ENCODE results near the gene MYOC.
"Not testable (repeated sequence)": the region's sequence is repeated elsewhere in the genome, so short reads cannot be mapped to it uniquely, and the experiment has no call there.

MYOC gene

DNA sequence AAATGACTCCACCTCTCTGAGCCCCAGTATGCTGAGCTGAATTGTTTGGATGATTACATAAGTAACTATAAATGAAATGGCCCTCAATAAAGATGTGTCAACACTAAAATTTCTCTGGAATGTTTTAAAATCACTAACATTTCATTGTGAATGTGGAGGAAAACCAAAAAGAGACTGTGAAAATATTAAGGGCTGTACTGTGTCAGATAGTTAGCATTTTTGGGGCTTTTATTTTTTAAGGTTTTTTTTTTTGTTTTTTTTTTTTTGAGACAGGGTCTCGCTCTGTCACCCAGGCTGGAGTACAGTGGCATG lies 6.3 kb downstream of the MYOC start:
- no peak for DNase-seq

GRCh38 chr1:171645553-171646248 lies 6.8 kb downstream of the MYOC start:
- no peak for DNase-seq

GRCh38 chr1:171644805-171645483 lies 7.5 kb downstream of the MYOC start:
- DNase-seq, result peak; percentile 24

DNA sequence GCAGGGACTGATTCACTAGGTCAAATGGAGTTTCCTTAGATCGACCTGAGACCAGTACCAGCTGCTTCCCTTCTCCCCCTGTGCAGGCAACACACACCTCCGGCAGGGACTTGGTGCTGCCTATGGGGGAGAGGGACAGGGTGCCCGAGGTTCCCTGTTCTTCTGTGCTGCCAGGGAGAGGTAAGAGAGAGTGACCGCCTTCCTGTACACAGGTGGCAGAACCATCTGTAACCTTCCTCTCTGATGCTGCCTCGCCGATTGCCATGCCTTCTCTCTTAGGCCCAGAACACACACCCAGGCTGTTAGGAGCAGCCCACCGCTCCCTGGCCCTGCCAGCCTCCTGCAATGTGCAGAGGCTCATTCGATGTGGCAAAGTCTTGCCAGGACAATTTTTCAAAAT lies 9.3 kb downstream of the MYOC start:
- DNase-seq, result no peak

DNA sequence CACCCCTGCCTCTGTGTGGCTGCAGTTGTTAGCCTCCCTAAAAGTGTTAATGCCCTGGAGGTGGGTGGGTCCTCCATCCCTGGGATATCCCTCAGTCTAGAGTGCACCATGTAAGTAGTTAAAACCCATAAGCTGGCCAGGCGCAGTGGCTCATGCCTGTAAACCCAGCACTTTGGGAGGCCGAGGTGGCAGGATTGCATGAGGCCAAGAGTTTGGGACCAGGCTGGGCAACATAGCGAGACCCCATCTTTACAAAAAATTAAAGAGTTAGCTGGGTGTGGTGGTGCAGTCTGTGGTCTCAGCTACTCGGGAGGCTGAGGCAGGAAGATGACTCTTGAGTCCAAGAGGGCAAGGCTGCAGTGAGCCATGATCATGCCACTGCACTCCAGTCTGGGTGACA lies 10.3 kb downstream of the MYOC start:
- no peak for DNase-seq

- no peak for DNase-seq
Observed at GRCh38 chr1:171641076-171641864, 11.2 kb downstream of the MYOC start.

- no peak for DNase-seq
Observed at GRCh38 chr1:171640225-171640624, 12.3 kb downstream of the MYOC start.

- no peak for DNase-seq
Observed at GRCh38 chr1:171637928-171638576, 14.4 kb downstream of the MYOC start.

- no peak for DNase-seq
Observed at GRCh38 chr1:171636141-171636540, 16.3 kb downstream of the MYOC start.

- DNase-seq, result no peak
Observed at GRCh38 chr1:171635661-171636060, 16.8 kb downstream of the MYOC start.

DNA sequence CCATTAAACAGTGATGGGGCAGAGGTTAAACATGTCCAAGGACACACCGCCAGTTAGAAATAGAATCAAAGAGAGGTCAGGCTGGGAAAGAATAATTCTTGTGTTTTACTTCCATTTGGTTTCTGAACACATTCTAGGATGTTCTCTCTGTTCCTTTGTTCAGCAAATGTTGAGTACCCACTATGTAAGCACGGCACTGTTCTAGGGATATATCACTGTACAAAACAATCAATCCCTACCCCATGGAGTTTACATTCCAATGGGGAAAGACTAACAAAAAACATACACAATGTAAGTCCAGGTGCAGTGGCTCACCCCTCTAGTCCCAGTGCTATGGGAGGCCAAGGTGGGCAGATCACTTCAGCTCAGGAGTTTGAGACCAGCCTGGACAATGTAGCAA lies 24.3 kb downstream of the MYOC start:
- DNase-seq, result no peak

DNA sequence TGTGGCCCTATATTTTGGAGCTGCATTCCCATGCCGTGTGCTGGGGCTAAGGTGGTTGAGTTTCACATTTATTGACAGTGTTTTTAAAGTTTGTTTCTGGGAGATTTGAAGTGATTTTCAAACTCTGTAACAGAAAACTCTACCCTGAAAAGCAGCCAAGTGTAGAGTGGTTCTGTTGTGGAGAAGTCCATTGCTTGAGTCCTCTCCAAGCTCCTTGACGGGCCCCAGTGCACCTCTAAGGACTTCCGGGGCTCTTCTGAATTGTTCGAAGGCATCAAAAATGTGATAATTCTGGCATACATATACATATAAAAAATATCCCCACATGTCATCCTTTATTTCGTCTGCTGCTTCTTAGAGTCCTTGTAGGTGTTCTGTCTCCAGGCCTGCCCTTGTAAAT lies 25.5 kb downstream of the MYOC start:
- DNase-seq, result no peak

GRCh38 chr1:171625225-171625624 lies 27.3 kb downstream of the MYOC start:
- no peak for DNase-seq

DNA sequence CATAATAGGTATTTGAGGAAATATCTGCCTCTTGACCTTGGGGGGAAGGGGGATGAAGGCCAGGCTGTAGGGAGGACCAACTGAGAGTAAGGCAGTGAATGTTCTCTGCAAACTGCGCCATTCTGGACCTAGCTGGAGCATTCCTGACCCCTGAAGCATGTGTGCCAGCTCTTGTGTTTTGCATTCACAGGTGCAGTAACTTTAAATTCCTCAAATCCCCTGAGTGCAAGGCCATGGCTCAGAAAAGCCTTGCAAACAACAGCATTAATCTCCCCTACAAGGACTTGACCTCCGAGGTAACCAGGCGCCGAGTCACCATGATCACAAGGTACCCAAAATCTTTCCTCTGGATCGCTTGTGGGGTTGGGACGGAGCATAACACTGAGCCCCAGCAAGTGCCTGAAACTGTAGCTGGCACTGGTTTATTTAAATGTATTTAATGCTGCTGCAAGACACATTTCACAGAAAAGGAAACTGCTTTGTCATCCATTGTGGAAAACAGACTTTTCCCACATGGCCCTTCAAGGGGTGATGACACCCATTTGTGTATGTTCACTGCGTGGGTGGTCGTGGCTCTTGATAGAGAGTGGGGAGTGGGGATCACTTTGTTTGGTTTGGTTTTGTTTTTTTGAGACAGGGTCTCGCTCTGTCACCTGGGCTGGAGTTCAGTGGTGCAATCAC lies 28.7 kb downstream of the MYOC start:
- no peak for DNase-seq

- no peak for DNase-seq
Observed at GRCh38 chr1:171622152-171622462, 30.4 kb downstream of the MYOC start, which contains the start of gene MYOCOS. TSS of gene MYOCOS (plus strand) at chr1:171622243. CDS start at chr1:171623884, 1,641 bp downstream.

DNA sequence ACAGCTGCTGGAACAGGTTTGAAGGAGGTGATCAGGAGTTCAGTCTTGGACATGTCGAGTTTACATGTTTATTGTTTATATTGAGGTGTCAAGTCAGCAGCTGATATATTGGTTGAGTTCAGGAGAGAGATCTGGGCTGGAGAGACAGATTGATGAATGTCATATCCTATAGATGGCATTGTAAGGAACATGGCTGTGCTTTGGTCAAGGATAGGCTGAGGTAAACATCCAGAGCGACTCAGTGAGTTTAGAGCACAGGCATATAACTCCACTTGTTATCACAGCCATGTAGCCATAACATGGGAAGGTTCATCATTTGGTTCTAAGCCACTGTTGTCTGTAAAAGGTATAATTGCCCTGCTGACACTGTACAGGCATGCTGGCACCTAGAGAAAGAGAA lies 35.9 kb downstream of the MYOC start:
- DNase-seq, result no peak

GRCh38 chr1:171615122-171615906 lies 37.2 kb downstream of the MYOC start:
- not testable (repeated sequence) for DNase-seq

DNA sequence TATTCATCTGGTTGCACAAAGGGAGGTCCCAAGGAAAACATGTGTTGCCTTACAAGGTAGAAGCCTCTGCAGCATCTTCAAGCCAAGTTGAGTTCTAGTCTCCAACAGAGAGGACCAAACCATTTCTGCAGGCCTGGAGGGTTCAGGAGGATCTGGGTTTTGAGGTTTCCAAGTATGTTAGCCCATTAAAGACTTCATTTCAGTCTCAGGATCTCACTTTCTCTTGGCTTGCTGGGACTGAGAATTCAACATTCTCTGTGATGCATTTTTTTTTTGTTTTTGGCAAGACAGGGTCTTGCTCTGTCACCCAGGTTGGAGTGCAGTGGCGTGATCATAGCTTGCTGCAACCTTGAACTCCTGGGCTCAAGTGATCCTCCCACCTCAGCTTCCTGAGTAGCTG lies 39.2 kb downstream of the MYOC start:
- DNase-seq, result no peak

- DNase-seq, result no peak
Observed at GRCh38 chr1:171611306-171611705, 41.2 kb downstream of the MYOC start.

GRCh38 chr1:171610385-171610784 lies 42.1 kb downstream of the MYOC start:
- DNase-seq, result no peak

- DNase-seq, result no peak
Observed at GRCh38 chr1:171606402-171606941, 46.0 kb downstream of the MYOC start.

GRCh38 chr1:171603042-171603441 lies 49.4 kb downstream of the MYOC start:
- DNase-seq, result not testable (repeated sequence)

Data from NK-92 treated with Interleukin-12 subunit alpha and Interleukin-12 subunit beta, amount 100 ng/mL, for 24 hours (cell line).